Measurements from ENCODE around the gene ACOT8.

DNA sequence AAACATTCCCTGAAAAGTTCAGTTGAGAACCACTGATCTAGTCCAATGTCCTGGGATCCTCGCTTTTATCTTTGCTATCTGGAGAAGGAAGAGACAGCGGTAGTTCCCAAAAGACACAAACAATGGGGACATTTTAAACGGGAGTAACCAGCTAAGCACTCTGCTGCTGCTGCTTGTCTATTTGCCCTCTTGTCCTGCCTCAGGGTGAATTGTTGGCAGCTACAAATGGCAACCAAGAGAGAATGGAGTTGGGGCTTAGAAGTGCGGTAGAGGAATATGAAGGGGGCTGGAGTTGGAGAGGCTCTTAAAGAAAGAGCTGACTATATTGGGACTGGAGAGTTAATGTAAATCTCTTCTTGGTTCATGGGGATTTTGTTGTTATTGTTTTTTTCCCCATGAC is 17.4 kb upstream of the ACOT8 start:
- TF ChIP-seq CTCF (IDR thresholded peaks at IDR 0.05): no peak
- TF ChIP-seq POLR2A (IDR thresholded peaks at IDR 0.05): no peak

Data from lower leg skin (tissue), 3 donors.